SK-N-SH (cell line): Measurements from ENCODE around the gene ELFN2. TPM values are rescaled to one million over a fixed set of nuclear protein-coding genes. Genes with fewer than 3 reads are reported as not detected.

ENCODE experiments used
- CTCF ChIA-PET: fragments of 300-600, 350-600 bp; formaldehyde crosslinking; extraction: SDS; loops from one replicate; lab custom pipeline; 2021; lab: Yijun Ruan, JAX
- POLR2A ChIA-PET: fragments of 350-600 bp; sonication (Branson Sonifier 250); formaldehyde crosslinking; extraction: SDS; loops from one replicate; lab custom pipeline; 2020; ENCODE audit warnings: antibody characterized with exemption, inconsistent platforms; lab: Yijun Ruan, JAX
- DNase-seq: peaks from one replicate; pipeline ENCODE4 v3.0.0; 2012
- H2AFZ ChIP-seq: fragments of 200-600 bp; sonication (generic); 2 replicates; pipeline ENCODE4 v1.8.1; 2016; ENCODE audit warnings: antibody characterized with exemption, mild to moderate bottlenecking, low read depth
- H3F3A ChIP-seq: fragments of 200-600 bp; sonication (generic); replicated peaks from 2 replicates; pipeline ENCODE3; 2016; ENCODE audit warnings: antibody characterized with exemption, mild to moderate bottlenecking; ENCODE audit not compliant: insufficient read depth
- H3K27ac ChIP-seq, 2 experiments: fragments of 200-500 bp in 1 of 2; fragments of 200-600 bp in 1 of 2; sonication (Bioruptor generic) in 1 of 2; sonication (generic), shearing (Covaris generic) in 1 of 2; 2 replicates each; pipeline versions ENCODE4 v1.5.1 to v1.6.1; 2014 to 2016; ENCODE audit warnings: low read depth in 2 of 2, inconsistent platforms in 1 of 2, low read length in 1 of 2, mild to moderate bottlenecking in 1 of 2, mixed read lengths in 1 of 2
- H3K27me3 ChIP-seq: fragments of 200-600 bp; sonication (generic), shearing (Covaris generic); 2 replicates; pipeline ENCODE4 v1.6.1; 2016; ENCODE audit warnings: mixed run types; ENCODE audit not compliant: insufficient read depth
- H3K36me3 ChIP-seq, 2 experiments: fragments of 200-500 bp in 1 of 2; fragments of 200-600 bp in 1 of 2; sonication (Bioruptor generic) in 1 of 2; sonication (generic) in 1 of 2; replicated peaks in 1 of 2; 2 replicates each; pipeline versions ENCODE3 to v1.5.1; 2014 to 2016; ENCODE audit warnings: low read length in 1 of 2, mild to moderate bottlenecking in 1 of 2; ENCODE audit not compliant: insufficient read depth in 2 of 2, control insufficient read depth in 1 of 2
- H3K4me1 ChIP-seq, 2 experiments: fragments of 200-500 bp in 1 of 2; fragments of 200-600 bp in 1 of 2; sonication (Bioruptor generic) in 1 of 2; sonication (generic), shearing (Covaris generic) in 1 of 2; 2 replicates each; pipeline versions ENCODE4 v1.5.1 to v1.6.1; 2014 to 2016; ENCODE audit warnings: low read depth in 1 of 2, low read length in 1 of 2, mixed run types in 1 of 2; ENCODE audit not compliant: insufficient read depth in 2 of 2, control insufficient read depth in 1 of 2
- H3K4me2 ChIP-seq: fragments of 200-600 bp; sonication (generic), shearing (Covaris generic); 2 replicates; pipeline ENCODE4 v1.6.1; 2017; ENCODE audit warnings: mixed run types
- H3K4me3 ChIP-seq, 2 experiments: fragments of 200-500 bp in 1 of 2; fragments of 200-600 bp in 1 of 2; sonication (Bioruptor generic) in 1 of 2; sonication (generic), shearing (Covaris generic) in 1 of 2; 2 replicates each; pipeline versions ENCODE4 v1.5.1 to v1.8.1; 2014 to 2016; ENCODE audit warnings: low read depth in 2 of 2, inconsistent platforms in 1 of 2, low read length in 1 of 2, mild to moderate bottlenecking in 1 of 2, mixed read lengths in 1 of 2, moderate library complexity in 1 of 2
- H3K79me2 ChIP-seq: fragments of 200-600 bp; sonication (generic); 2 replicates; pipeline ENCODE4 v1.8.1; 2017; ENCODE audit warnings: mild to moderate bottlenecking; ENCODE audit not compliant: insufficient read depth
- H3K9ac ChIP-seq: fragments of 200-600 bp; sonication (generic); 2 replicates; pipeline ENCODE4 v1.6.1; 2017; ENCODE audit warnings: mixed run types
- H3K9me2 ChIP-seq: fragments of 200-600 bp; sonication (generic); 2 replicates; pipeline ENCODE4 v1.6.1; 2017; ENCODE audit warnings: mixed run types
- H3K9me3 ChIP-seq: fragments of 200-600 bp; sonication (generic); 2 replicates; pipeline ENCODE4 v1.6.1; 2017; ENCODE audit warnings: mixed run types, mild to moderate bottlenecking, moderate library complexity
- H4K20me1 ChIP-seq: fragments of 200-600 bp; sonication (generic); 2 replicates; pipeline ENCODE4 v1.6.1; 2017; ENCODE audit warnings: mild to moderate bottlenecking, mixed run types; ENCODE audit not compliant: insufficient read depth
- ELF1 ChIP-seq: IDR thresholded peaks from 2 replicates; pipeline ENCODE4 v1.4.0; 2012
- EZH2phosphoT487 ChIP-seq: fragments of 200-600 bp; sonication (generic); IDR thresholded peaks from 2 replicates; pipeline ENCODE4 v1.6.1; 2017; ENCODE audit warnings: low read depth, mixed run types, mild to moderate bottlenecking, antibody characterized with exemption, moderate library complexity, borderline replicate concordance
- FOSL2 ChIP-seq: IDR thresholded peaks from 2 replicates; pipeline ENCODE4 v1.4.0; 2012; ENCODE audit warnings: low read depth, mild to moderate bottlenecking, moderate library complexity, borderline replicate concordance
- FOXJ3 ChIP-seq: sonication (generic); formaldehyde crosslinking; IDR thresholded peaks from 2 replicates; pipeline ENCODE4 v1.5.1; 2020; ENCODE audit warnings: mild to moderate bottlenecking, missing genetic modification reagents
- FOXM1 ChIP-seq: IDR thresholded peaks from 2 replicates; pipeline ENCODE4 v1.4.0; 2012; ENCODE audit warnings: low read depth, mild to moderate bottlenecking
- GABPA ChIP-seq: IDR thresholded peaks from 2 replicates; pipeline ENCODE4 v1.4.0; 2012; ENCODE audit warnings: low read depth, mild to moderate bottlenecking
- GATA2 ChIP-seq: sonication (generic); formaldehyde crosslinking; IDR thresholded peaks from 2 replicates; pipeline ENCODE4 v1.5.0; 2020; ENCODE audit warnings: mild to moderate bottlenecking, missing genetic modification reagents
- JUND ChIP-seq: IDR thresholded peaks from 2 replicates; pipeline ENCODE4 v1.4.0; 2012
- MEF2A ChIP-seq: IDR thresholded peaks from 2 replicates; pipeline ENCODE4 v1.4.0; 2012; ENCODE audit warnings: low read depth, borderline replicate concordance
- MXI1 ChIP-seq: IDR thresholded peaks from 2 replicates; pipeline ENCODE4 v1.6.1; 2012; ENCODE audit warnings: mild to moderate bottlenecking, low read depth, low read length, improper control_type of control experiment
- NRF1 ChIP-seq: IDR thresholded peaks from 2 replicates; pipeline ENCODE4 v1.6.1; 2012; ENCODE audit warnings: low read depth, mild to moderate bottlenecking, low read length
- RAD21 ChIP-seq: IDR thresholded peaks from 2 replicates; pipeline ENCODE4 v1.6.1; 2012; ENCODE audit warnings: mild to moderate bottlenecking, low read length
- RFX5 ChIP-seq: IDR thresholded peaks from 2 replicates; pipeline ENCODE4 v1.6.1; 2012; ENCODE audit warnings: mild to moderate bottlenecking, improper control_type of control experiment, low read length
- SIN3A ChIP-seq: IDR thresholded peaks from 2 replicates; pipeline ENCODE4 v1.6.1; 2012; ENCODE audit warnings: low read depth, mild to moderate bottlenecking, low read length, moderate library complexity, borderline replicate concordance
- TCF12 ChIP-seq: IDR thresholded peaks from 2 replicates; pipeline ENCODE4 v1.4.0; 2012
- TEAD4 ChIP-seq: IDR thresholded peaks from 2 replicates; pipeline ENCODE4 v1.4.0; 2012; ENCODE audit warnings: mild to moderate bottlenecking, borderline replicate concordance; ENCODE audit not compliant: insufficient read depth
- WGBS: methylation state at CpG from one replicate; pipeline ENCODE4 v1.1.6; 2017; ENCODE audit warnings: low lambda C conversion rate; 5-methylcytosine and 5-hydroxymethylcytosine counted together
- polyA plus RNA-seq, 3 experiments: library from polyadenylated mRNA; depleted of rRNA; stranded (reverse); fragments of >200 nt; gene quantifications; 2 replicates each; pipeline ENCODE4 v1.2.3, GENCODE V29; 2012
- TF ChIP-seq, protein P1 (sequence below): fragments of 150-350 bp; IDR thresholded peaks from 2 replicates; pipeline ENCODE4 v1.6.1; 2017; ENCODE audit warnings: antibody characterized with exemption, low read length, low read depth, borderline replicate concordance
- TF ChIP-seq, protein P2 (sequence below): IDR thresholded peaks from 2 replicates; pipeline ENCODE4 v1.4.0; 2012; ENCODE audit warnings: low read depth, borderline replicate concordance
- TF ChIP-seq, protein P3 (sequence below): fragments of 200-600 bp; sonication (generic); IDR thresholded peaks from 2 replicates; pipeline ENCODE4 v1.6.1; 2017; ENCODE audit warnings: antibody characterized with exemption, mild to moderate bottlenecking, moderate library complexity
- TF ChIP-seq, protein P4 (sequence below): IDR thresholded peaks from 2 replicates; pipeline ENCODE4 v1.4.0; 2012; ENCODE audit warnings: low read depth, borderline replicate concordance

ELFN2 gene
- polyA plus RNA-seq, 1 of the 3 experiments (the other 2 are of a cell fraction): 2.8 TPM

DNA sequence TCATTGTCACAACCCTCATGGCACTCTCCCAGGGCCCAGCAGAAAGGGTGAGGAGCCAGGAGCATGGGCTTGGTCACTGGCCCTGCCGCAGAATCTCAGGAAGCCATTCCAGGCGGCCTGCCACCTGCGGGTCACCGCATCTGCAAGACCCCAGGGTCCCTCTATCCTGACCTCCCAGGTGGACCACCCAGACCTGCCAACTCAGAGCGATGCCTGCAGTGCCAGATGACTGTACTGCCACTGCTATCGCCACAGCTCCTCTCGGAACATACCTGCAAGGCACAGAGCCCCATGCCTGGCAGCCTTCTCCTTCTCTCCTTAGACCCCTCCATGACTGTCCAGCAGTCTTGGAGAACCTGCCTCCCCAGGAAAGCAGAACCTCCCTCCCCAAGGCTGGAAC lies 26.4 kb upstream of the ELFN2 start:
- H3K9me2 ChIP-seq: no peaks in the 10 kb centered on the region
- DNase-seq: no peak
- H3K9ac ChIP-seq: no peak overlapping the region
- no peak for TF ChIP-seq TEAD4
- TF ChIP-seq MEF2A: no peak
- TF ChIP-seq JUND: no peak
- TF ChIP-seq ELF1: no peak
- TF ChIP-seq EZH2phosphoT487: no peak
- TF ChIP-seq FOXM1: no peak
- no peak for TF ChIP-seq SIN3A
- no peak for TF ChIP-seq RFX5
- TF ChIP-seq, protein P1, sequence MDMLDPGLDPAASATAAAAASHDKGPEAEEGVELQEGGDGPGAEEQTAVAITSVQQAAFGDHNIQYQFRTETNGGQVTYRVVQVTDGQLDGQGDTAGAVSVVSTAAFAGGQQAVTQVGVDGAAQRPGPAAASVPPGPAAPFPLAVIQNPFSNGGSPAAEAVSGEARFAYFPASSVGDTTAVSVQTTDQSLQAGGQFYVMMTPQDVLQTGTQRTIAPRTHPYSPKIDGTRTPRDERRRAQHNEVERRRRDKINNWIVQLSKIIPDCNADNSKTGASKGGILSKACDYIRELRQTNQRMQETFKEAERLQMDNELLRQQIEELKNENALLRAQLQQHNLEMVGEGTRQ: no peak
- TF ChIP-seq TCF12: no peak
- TF ChIP-seq, all 33 proteins: peak for 0
- no peak overlapping the region for H2AFZ ChIP-seq
- H3K4me3 ChIP-seq: no peak overlapping the region
- H3K4me1 ChIP-seq: peaks cover 0 to 16% of the 10 kb centered on the region in 2 experiments; a peak in 2 of 4 replicates
- H3K9me3 ChIP-seq: no peaks in the 10 kb centered on the region
- 100% methylated on average over 1 of the region's 7 CpGs for WGBS
- no peaks in the 10 kb centered on the region for H3K79me2 ChIP-seq
- H3K4me2 ChIP-seq: no peak overlapping the region
- no peak overlapping the region for H3K27ac ChIP-seq
- ChIA-PET CTCF (interaction anchor here (1.7 to 9.3 kb wide), 2 partner anchors 25 to 138 kb away, joined by 8 to 203 read pairs; no protein-coding TSS in a partner anchor), POLR2A (no interaction called here)
- no peaks in the 10 kb centered on the region for H4K20me1 ChIP-seq
- H3K36me3 ChIP-seq: no peaks in the 10 kb centered on the region
- H3K27me3 ChIP-seq: no peaks in the 10 kb centered on the region
- peaks cover 11% of the 10 kb centered on the region for H3F3A ChIP-seq

GRCh38 chr22:37451218-37451617 lies 23.9 kb upstream of the ELFN2 start:
- H3K27ac ChIP-seq: no peak overlapping the region
- no peaks in the 10 kb centered on the region for H3K27me3 ChIP-seq
- ChIA-PET CTCF (interaction anchor here (3.2 to 9.3 kb wide), 2 partner anchors 22 to 136 kb away, joined by 13 to 203 read pairs; no protein-coding TSS in a partner anchor), POLR2A (no interaction called here)
- TF ChIP-seq, protein P2, sequence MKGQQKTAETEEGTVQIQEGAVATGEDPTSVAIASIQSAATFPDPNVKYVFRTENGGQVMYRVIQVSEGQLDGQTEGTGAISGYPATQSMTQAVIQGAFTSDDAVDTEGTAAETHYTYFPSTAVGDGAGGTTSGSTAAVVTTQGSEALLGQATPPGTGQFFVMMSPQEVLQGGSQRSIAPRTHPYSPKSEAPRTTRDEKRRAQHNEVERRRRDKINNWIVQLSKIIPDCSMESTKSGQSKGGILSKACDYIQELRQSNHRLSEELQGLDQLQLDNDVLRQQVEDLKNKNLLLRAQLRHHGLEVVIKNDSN: no peak
- TF ChIP-seq MXI1 (no peak), GATA2 (CRISPR knock-in tag) (no peak), FOXM1 (no peak), NRF1 (no peak), GABPA (no peak), FOXJ3 (CRISPR knock-in tag) (no peak), EZH2phosphoT487 (no peak), FOSL2 (no peak), MEF2A (no peak), RAD21 (no peak)
- TF ChIP-seq, protein P3, sequence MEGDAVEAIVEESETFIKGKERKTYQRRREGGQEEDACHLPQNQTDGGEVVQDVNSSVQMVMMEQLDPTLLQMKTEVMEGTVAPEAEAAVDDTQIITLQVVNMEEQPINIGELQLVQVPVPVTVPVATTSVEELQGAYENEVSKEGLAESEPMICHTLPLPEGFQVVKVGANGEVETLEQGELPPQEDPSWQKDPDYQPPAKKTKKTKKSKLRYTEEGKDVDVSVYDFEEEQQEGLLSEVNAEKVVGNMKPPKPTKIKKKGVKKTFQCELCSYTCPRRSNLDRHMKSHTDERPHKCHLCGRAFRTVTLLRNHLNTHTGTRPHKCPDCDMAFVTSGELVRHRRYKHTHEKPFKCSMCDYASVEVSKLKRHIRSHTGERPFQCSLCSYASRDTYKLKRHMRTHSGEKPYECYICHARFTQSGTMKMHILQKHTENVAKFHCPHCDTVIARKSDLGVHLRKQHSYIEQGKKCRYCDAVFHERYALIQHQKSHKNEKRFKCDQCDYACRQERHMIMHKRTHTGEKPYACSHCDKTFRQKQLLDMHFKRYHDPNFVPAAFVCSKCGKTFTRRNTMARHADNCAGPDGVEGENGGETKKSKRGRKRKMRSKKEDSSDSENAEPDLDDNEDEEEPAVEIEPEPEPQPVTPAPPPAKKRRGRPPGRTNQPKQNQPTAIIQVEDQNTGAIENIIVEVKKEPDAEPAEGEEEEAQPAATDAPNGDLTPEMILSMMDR: no peak
- TF ChIP-seq, protein P4, sequence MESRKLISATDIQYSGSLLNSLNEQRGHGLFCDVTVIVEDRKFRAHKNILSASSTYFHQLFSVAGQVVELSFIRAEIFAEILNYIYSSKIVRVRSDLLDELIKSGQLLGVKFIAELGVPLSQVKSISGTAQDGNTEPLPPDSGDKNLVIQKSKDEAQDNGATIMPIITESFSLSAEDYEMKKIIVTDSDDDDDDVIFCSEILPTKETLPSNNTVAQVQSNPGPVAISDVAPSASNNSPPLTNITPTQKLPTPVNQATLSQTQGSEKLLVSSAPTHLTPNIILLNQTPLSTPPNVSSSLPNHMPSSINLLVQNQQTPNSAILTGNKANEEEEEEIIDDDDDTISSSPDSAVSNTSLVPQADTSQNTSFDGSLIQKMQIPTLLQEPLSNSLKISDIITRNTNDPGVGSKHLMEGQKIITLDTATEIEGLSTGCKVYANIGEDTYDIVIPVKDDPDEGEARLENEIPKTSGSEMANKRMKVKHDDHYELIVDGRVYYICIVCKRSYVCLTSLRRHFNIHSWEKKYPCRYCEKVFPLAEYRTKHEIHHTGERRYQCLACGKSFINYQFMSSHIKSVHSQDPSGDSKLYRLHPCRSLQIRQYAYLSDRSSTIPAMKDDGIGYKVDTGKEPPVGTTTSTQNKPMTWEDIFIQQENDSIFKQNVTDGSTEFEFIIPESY: no peak
- H3K4me1 ChIP-seq: peaks cover 0 to 14% of the 10 kb centered on the region in 2 experiments; a peak in 2 of 4 replicates
- no peak overlapping the region for H3K4me2 ChIP-seq
- H3K9me2 ChIP-seq: no peaks in the 10 kb centered on the region
- no peaks in the 10 kb centered on the region for H3K36me3 ChIP-seq
- no peaks in the 10 kb centered on the region for H4K20me1 ChIP-seq
- no peak overlapping the region for H3K4me3 ChIP-seq
- no peak for DNase-seq
- no peak overlapping the region for H2AFZ ChIP-seq
- H3K79me2 ChIP-seq: no peaks in the 10 kb centered on the region
- no peak overlapping the region for H3K9ac ChIP-seq
- H3K9me3 ChIP-seq: no peaks in the 10 kb centered on the region
- WGBS: 48% methylated on average over 1 of the region's 1 CpG
- peaks cover 11% of the 10 kb centered on the region for H3F3A ChIP-seq
